Activated naive CD8-positive, alpha-beta T cell treated with anti-CD3 and anti-CD28 coated beads for 36 hours (primary cell): ENCODE data around the gene EXOC4. TPM values are rescaled to one million over a fixed set of nuclear protein-coding genes. Genes with fewer than 3 reads are reported as not detected.
A peak's percentile ranks its signal among the peaks of the same experiment; 100 is the strongest.

Source experiments
- DNase-seq: peaks from one replicate; pipeline ENCODE4 v3.0.0; 2021
- H3K27ac Mint-ChIP-seq: one replicate; pipeline ENCODE4 v1.8.0; 2022; ENCODE audit warnings: mild to moderate bottlenecking, moderate library complexity, mixed read lengths
- H3K27me3 Mint-ChIP-seq: one replicate; pipeline ENCODE4 v1.8.0; 2022; ENCODE audit warnings: mild to moderate bottlenecking, mixed read lengths
- H3K36me3 Mint-ChIP-seq: one replicate; pipeline ENCODE4 v1.8.0; 2021; ENCODE audit warnings: mild to moderate bottlenecking, mixed read lengths
- H3K4me1 Mint-ChIP-seq: one replicate; pipeline ENCODE4 v1.8.0; 2021; ENCODE audit warnings: mixed read lengths
- H3K4me3 Mint-ChIP-seq: one replicate; pipeline ENCODE4 v1.8.0; 2022; ENCODE audit warnings: mild to moderate bottlenecking, moderate library complexity, mixed read lengths
- H3K9me3 Mint-ChIP-seq: one replicate; pipeline ENCODE4 v1.8.0; 2022; ENCODE audit warnings: mixed read lengths
- total RNA-seq, 2 experiments: library from RNA; stranded (reverse); gene quantifications; one replicate each; pipeline ENCODE4 v1.2.3, GENCODE V29; 2021

The EXOC4 gene
- total RNA-seq, 2 experiments from 2014 or later: 41.7 to 45.7 TPM

- Mint-ChIP-seq H3K36me3 (peaks cover 25% of the 10 kb centered on the region), H3K4me3 (no peak overlapping the region)
Measured at GRCh38 chr7:133428876-133429275, 176.0 kb downstream of the EXOC4 start.

GRCh38 chr7:133429371-133429770, 176.5 kb downstream of the EXOC4 start:
- H3K4me3 Mint-ChIP-seq: no peak overlapping the region
- H3K9me3 Mint-ChIP-seq: no peaks in the 10 kb centered on the region

More at GRCh38 chr7:133428876-133429275, 176.0 kb downstream of the EXOC4 start:
- Mint-ChIP-seq H3K27ac (no peak overlapping the region), H3K4me1 (peaks cover 11% of the 10 kb centered on the region), H3K27me3 (no peaks in the 10 kb centered on the region), H3K9me3 (no peaks in the 10 kb centered on the region)
- DNase-seq: no peak

GRCh38 chr7:133431134-133431724, 178.4 kb downstream of the EXOC4 start:
- no peak overlapping the region for H3K4me3 Mint-ChIP-seq
- H3K27me3 Mint-ChIP-seq: no peaks in the 10 kb centered on the region
- peaks cover 9% of the 10 kb centered on the region for H3K36me3 Mint-ChIP-seq
- H3K9me3 Mint-ChIP-seq: no peaks in the 10 kb centered on the region
- H3K4me1 Mint-ChIP-seq: peaks cover 4% of the 10 kb centered on the region
- no peak overlapping the region for H3K27ac Mint-ChIP-seq
- no peak for DNase-seq

More at GRCh38 chr7:133429371-133429770, 176.5 kb downstream of the EXOC4 start:
- no peaks in the 10 kb centered on the region for H3K27me3 Mint-ChIP-seq
- no peak for DNase-seq
- peaks cover 20% of the 10 kb centered on the region for H3K36me3 Mint-ChIP-seq
- H3K27ac Mint-ChIP-seq: no peak overlapping the region
- H3K4me1 Mint-ChIP-seq: peaks cover 11% of the 10 kb centered on the region

GRCh38 chr7:133433165-133433812, 180.4 kb downstream of the EXOC4 start:
- DNase-seq: no peak
- Mint-ChIP-seq H3K9me3 (no peaks in the 10 kb centered on the region), H3K36me3 (peaks cover 4% of the 10 kb centered on the region), H3K27ac (no peak overlapping the region), H3K4me3 (no peak overlapping the region), H3K4me1 (peaks cover 2% of the 10 kb centered on the region), H3K27me3 (no peaks in the 10 kb centered on the region)

GRCh38 chr7:133434246-133434865, 181.5 kb downstream of the EXOC4 start:
- no peak for DNase-seq
- H3K4me3 Mint-ChIP-seq: no peak overlapping the region
- no peaks in the 10 kb centered on the region for H3K27me3 Mint-ChIP-seq
- H3K36me3 Mint-ChIP-seq: peaks cover 9% of the 10 kb centered on the region
- H3K9me3 Mint-ChIP-seq: no peaks in the 10 kb centered on the region
- peaks cover 2% of the 10 kb centered on the region for H3K4me1 Mint-ChIP-seq
- no peak overlapping the region for H3K27ac Mint-ChIP-seq

- Mint-ChIP-seq H3K27me3 (no peaks in the 10 kb centered on the region), H3K27ac (peak overlapping the region; percentile 4), H3K4me3 (no peak overlapping the region), H3K4me1 (peaks cover 2% of the 10 kb centered on the region), H3K9me3 (no peaks in the 10 kb centered on the region), H3K36me3 (peaks cover 12% of the 10 kb centered on the region)
- no peak for DNase-seq
Measured at GRCh38 chr7:133436014-133436428, 183.1 kb downstream of the EXOC4 start.

GRCh38 chr7:133437544-133437943, 184.7 kb downstream of the EXOC4 start:
- Mint-ChIP-seq H3K9me3 (no peaks in the 10 kb centered on the region), H3K4me1 (no peaks in the 10 kb centered on the region), H3K27me3 (no peaks in the 10 kb centered on the region), H3K27ac (no peak overlapping the region), H3K4me3 (no peak overlapping the region), H3K36me3 (peaks cover 14% of the 10 kb centered on the region)
- DNase-seq: no peak

- no peaks in the 10 kb centered on the region for H3K27me3 Mint-ChIP-seq
- H3K4me3 Mint-ChIP-seq: no peak overlapping the region
- H3K27ac Mint-ChIP-seq: no peak overlapping the region
- no peaks in the 10 kb centered on the region for H3K4me1 Mint-ChIP-seq
- no peaks in the 10 kb centered on the region for H3K9me3 Mint-ChIP-seq
- DNase-seq: no peak
- H3K36me3 Mint-ChIP-seq: peaks cover 18% of the 10 kb centered on the region
Measured at GRCh38 chr7:133442818-133443217, 189.9 kb downstream of the EXOC4 start.

GRCh38 chr7:133445617-133446016, 192.7 kb downstream of the EXOC4 start:
- Mint-ChIP-seq H3K4me3 (no peak overlapping the region), H3K36me3 (peaks cover 8% of the 10 kb centered on the region), H3K27ac (no peak overlapping the region), H3K4me1 (peaks cover 2% of the 10 kb centered on the region), H3K9me3 (no peaks in the 10 kb centered on the region), H3K27me3 (no peaks in the 10 kb centered on the region)
- DNase-seq: no peak

GRCh38 chr7:133448012-133448411, 195.1 kb downstream of the EXOC4 start:
- DNase-seq: no peak
- Mint-ChIP-seq H3K36me3 (peaks cover 9% of the 10 kb centered on the region), H3K9me3 (no peaks in the 10 kb centered on the region), H3K4me1 (peaks cover 2% of the 10 kb centered on the region), H3K4me3 (no peak overlapping the region), H3K27me3 (no peaks in the 10 kb centered on the region), H3K27ac (no peak overlapping the region)

- H3K27ac Mint-ChIP-seq: no peak overlapping the region
- H3K4me3 Mint-ChIP-seq: no peak overlapping the region
- H3K9me3 Mint-ChIP-seq: no peaks in the 10 kb centered on the region
- H3K4me1 Mint-ChIP-seq: peaks cover 2% of the 10 kb centered on the region
- peaks cover 7% of the 10 kb centered on the region for H3K36me3 Mint-ChIP-seq
- no peaks in the 10 kb centered on the region for H3K27me3 Mint-ChIP-seq
- no peak for DNase-seq
Measured at GRCh38 chr7:133452577-133452976, 199.7 kb downstream of the EXOC4 start.

- peaks cover 4% of the 10 kb centered on the region for H3K9me3 Mint-ChIP-seq
- H3K27me3 Mint-ChIP-seq: no peaks in the 10 kb centered on the region
- H3K36me3 Mint-ChIP-seq: peaks cover 17% of the 10 kb centered on the region
- H3K4me3 Mint-ChIP-seq: no peak overlapping the region
- DNase-seq: no peak
- H3K4me1 Mint-ChIP-seq: peaks cover 7% of the 10 kb centered on the region
- no peak overlapping the region for H3K27ac Mint-ChIP-seq
Measured at GRCh38 chr7:133458688-133459087, 205.8 kb downstream of the EXOC4 start.

GRCh38 chr7:133461421-133461820, 208.5 kb downstream of the EXOC4 start:
- peaks cover 15% of the 10 kb centered on the region for H3K9me3 Mint-ChIP-seq
- no peak overlapping the region for H3K4me3 Mint-ChIP-seq
- peaks cover 7% of the 10 kb centered on the region for H3K4me1 Mint-ChIP-seq
- H3K27ac Mint-ChIP-seq: no peak overlapping the region
- no peaks in the 10 kb centered on the region for H3K27me3 Mint-ChIP-seq
- no peak for DNase-seq
- peaks cover 35% of the 10 kb centered on the region for H3K36me3 Mint-ChIP-seq

GRCh38 chr7:133475655-133476054, 222.8 kb downstream of the EXOC4 start:
- H3K27ac Mint-ChIP-seq: no peak overlapping the region
- DNase-seq: no peak
- H3K36me3 Mint-ChIP-seq: peaks cover 11% of the 10 kb centered on the region
- peaks cover 6% of the 10 kb centered on the region for H3K4me1 Mint-ChIP-seq
- H3K27me3 Mint-ChIP-seq: no peaks in the 10 kb centered on the region
- no peak overlapping the region for H3K4me3 Mint-ChIP-seq
- peaks cover 11% of the 10 kb centered on the region for H3K9me3 Mint-ChIP-seq

GRCh38 chr7:133477791-133478190, 224.9 kb downstream of the EXOC4 start:
- Mint-ChIP-seq H3K4me3 (no peak overlapping the region), H3K36me3 (peaks cover 9% of the 10 kb centered on the region), H3K9me3 (peaks cover 5% of the 10 kb centered on the region), H3K4me1 (peaks cover 20% of the 10 kb centered on the region), H3K27ac (no peak overlapping the region), H3K27me3 (no peaks in the 10 kb centered on the region)
- no peak for DNase-seq
